Peyer's patch (tissue), 4 donors: Measurements from ENCODE around the gene SCNN1A.

Experiments used
- CTCF ChIP-seq, 6 experiments: fragments of 450-650 bp in 4 of 6; fragments of 200-600 bp in 2 of 6; sonication (generic) in 1 of 6; IDR thresholded peaks; one replicate each; pipeline ENCODE4 v1.5.1; 2017 to 2019; ENCODE audit warnings: antibody characterized with exemption in 6 of 6, mild to moderate bottlenecking in 3 of 6, moderate library complexity in 1 of 6
- POLR2A ChIP-seq, 2 donors: fragments of 450-650 bp; IDR thresholded peaks; one replicate each; pipeline ENCODE4 v1.5.1; 2017; ENCODE audit warnings: antibody characterized with exemption in 2 of 2, mild to moderate bottlenecking in 2 of 2, moderate library complexity in 2 of 2

- no peak for TF ChIP-seq CTCF (IDR thresholded peaks at IDR 0.05)
- no peak for TF ChIP-seq POLR2A (IDR thresholded peaks at IDR 0.05)
These were observed 1.2 kb downstream of the SCNN1A start for GRCh38 chr12:6374028-6374785.
